ENCODE results near the gene CAMK4.

CAMK4 gene

DNA sequence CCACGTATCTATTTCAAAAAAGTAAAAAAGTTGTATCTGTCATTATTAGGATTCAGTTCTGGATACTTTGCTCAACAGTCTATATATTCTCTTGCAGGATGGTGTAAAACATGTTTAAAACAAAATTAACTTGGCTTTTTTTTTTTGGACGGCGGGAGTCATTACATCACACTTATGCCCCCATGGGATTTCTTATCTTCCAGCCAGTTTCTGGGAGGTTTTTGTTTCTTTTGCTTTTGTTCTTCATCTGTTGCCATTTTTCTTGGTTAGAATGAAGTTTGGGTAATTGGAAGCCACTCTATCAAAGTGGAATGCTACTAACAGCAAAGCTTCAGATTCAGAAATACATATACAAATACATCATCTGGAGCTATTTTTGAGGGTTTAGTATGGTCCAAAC, 289.9 kb downstream of the CAMK4 start:
- no peaks in the 10 kb centered on the region for H3K9me3 ChIP-seq (ENCODE audit: insufficient read depth, low read depth, low read length)
- H3K9ac ChIP-seq (ENCODE audit: low read depth, low read length, poor library complexity, severe bottlenecking) = peak overlapping the region; percentile 52
- H3K4me3 ChIP-seq (ENCODE audit: low read length, poor library complexity, severe bottlenecking) = no peak overlapping the region
- peaks cover 32% of the 10 kb centered on the region for H3K79me2 ChIP-seq (ENCODE audit: insufficient read depth, low read length)
- no peaks in the 10 kb centered on the region for H3K9me2 ChIP-seq (replicated peaks; ENCODE audit: low read depth, low read length)
- H3K27me3 ChIP-seq (ENCODE audit: insufficient read depth, low read length, poor library complexity, severe bottlenecking) = no peaks in the 10 kb centered on the region
- H3K4me1 ChIP-seq (ENCODE audit: insufficient read depth, low read length, poor library complexity, severe bottlenecking) = peaks cover 32% of the 10 kb centered on the region
- TF ChIP-seq, protein P1, sequence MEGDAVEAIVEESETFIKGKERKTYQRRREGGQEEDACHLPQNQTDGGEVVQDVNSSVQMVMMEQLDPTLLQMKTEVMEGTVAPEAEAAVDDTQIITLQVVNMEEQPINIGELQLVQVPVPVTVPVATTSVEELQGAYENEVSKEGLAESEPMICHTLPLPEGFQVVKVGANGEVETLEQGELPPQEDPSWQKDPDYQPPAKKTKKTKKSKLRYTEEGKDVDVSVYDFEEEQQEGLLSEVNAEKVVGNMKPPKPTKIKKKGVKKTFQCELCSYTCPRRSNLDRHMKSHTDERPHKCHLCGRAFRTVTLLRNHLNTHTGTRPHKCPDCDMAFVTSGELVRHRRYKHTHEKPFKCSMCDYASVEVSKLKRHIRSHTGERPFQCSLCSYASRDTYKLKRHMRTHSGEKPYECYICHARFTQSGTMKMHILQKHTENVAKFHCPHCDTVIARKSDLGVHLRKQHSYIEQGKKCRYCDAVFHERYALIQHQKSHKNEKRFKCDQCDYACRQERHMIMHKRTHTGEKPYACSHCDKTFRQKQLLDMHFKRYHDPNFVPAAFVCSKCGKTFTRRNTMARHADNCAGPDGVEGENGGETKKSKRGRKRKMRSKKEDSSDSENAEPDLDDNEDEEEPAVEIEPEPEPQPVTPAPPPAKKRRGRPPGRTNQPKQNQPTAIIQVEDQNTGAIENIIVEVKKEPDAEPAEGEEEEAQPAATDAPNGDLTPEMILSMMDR (conservative IDR thresholded peaks at IDR 0.05; ENCODE audit: low read length) = no peak
- no peak for TF ChIP-seq EZH2phosphoT487 (IDR thresholded peaks at IDR 0.05; ENCODE audit: borderline replicate concordance)
- peak overlapping the region; percentile 92 for H3K4me2 ChIP-seq (ENCODE audit: low read depth, low read length, poor library complexity, severe bottlenecking)
- no peaks in the 10 kb centered on the region for H3F3A ChIP-seq (ENCODE audit: low read depth)
- no peak overlapping the region for H2AFZ ChIP-seq (ENCODE audit: low read length)
- H3K36me3 ChIP-seq (ENCODE audit: insufficient read depth, low read length) = no peaks in the 10 kb centered on the region
- peaks cover 22% of the 10 kb centered on the region for H4K20me1 ChIP-seq (ENCODE audit: insufficient read depth, low read length, poor library complexity, severe bottlenecking)

DNA sequence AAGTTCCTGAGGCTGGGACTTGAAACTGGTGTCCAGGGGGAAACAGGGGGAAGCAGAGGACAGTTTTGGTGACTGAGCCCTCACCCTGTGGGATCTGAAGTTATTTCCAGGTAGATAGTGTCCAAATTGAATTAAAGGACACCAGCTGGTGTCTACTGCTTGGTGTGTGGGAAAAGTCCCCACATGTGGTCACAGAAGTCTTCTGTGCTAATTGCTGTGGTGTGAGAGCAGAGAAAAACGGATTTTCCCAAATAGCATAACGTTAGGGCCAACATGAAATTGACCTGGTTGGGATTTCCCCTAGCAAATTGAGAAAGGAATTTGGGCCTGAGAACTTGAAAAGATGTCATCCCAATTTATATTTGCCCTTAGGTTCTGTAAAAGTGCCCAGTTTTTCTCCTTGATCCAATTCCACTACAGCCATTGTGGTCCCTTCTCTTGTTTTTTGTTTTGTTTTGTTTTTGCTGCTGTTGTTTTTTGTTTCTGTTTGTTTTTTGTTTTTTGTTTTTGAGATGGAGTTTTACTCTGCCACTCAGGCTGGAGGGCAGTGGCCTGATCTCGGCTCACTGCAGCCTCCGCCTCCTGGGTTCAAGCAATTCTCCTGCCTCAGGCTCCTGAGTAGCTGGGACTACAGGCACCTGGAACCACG, 293.8 kb downstream of the CAMK4 start:
- Histone ChIP-seq H3K4me1 (ENCODE audit: insufficient read depth, low read length, poor library complexity, severe bottlenecking) (peaks cover 10% of the 10 kb centered on the region), H3K4me2 (ENCODE audit: low read depth, low read length, poor library complexity, severe bottlenecking) (no peak overlapping the region), H3K27me3 (ENCODE audit: insufficient read depth, low read length, poor library complexity, severe bottlenecking) (no peaks in the 10 kb centered on the region), H3K4me3 (ENCODE audit: low read length, poor library complexity, severe bottlenecking) (no peak overlapping the region), H4K20me1 (ENCODE audit: insufficient read depth, low read length, poor library complexity, severe bottlenecking) (no peaks in the 10 kb centered on the region), H3K36me3 (ENCODE audit: insufficient read depth, low read length) (no peaks in the 10 kb centered on the region), H2AFZ (ENCODE audit: low read length) (no peak overlapping the region), H3K9me2 (replicated peaks; ENCODE audit: low read depth, low read length) (no peaks in the 10 kb centered on the region), H3F3A (ENCODE audit: low read depth) (no peaks in the 10 kb centered on the region), H3K9ac (ENCODE audit: low read depth, low read length, poor library complexity, severe bottlenecking) (no peak overlapping the region), H3K79me2 (ENCODE audit: insufficient read depth, low read length) (no peaks in the 10 kb centered on the region), H3K9me3 (ENCODE audit: insufficient read depth, low read depth, low read length) (no peaks in the 10 kb centered on the region)
- TF ChIP-seq, protein P1 (conservative IDR thresholded peaks at IDR 0.05; ENCODE audit: low read length) = no peak
- TF ChIP-seq EZH2phosphoT487 (IDR thresholded peaks at IDR 0.05; ENCODE audit: borderline replicate concordance) = no peak

DNA sequence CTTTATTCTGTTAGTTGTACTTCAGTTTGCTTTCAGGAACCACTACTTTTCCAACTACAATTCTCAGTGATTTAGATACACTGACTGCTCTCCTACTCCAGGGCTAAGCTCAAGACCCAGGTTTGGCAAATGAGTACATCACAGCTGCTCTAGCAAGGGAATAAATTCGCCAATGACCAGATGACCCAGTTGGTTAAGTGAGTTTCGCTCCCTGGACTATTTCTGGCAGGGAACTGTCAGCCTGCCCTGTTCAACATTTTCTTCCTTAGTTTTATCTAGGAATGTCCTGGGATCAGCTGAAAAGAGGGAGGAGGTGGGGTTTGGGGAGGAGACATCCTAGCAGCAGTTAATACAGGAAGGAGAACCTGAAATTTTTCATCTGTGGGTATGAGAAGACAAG, 294.6 kb downstream of the CAMK4 start:
- Histone ChIP-seq H4K20me1 (ENCODE audit: insufficient read depth, low read length, poor library complexity, severe bottlenecking) (no peaks in the 10 kb centered on the region), H3K36me3 (ENCODE audit: insufficient read depth, low read length) (no peaks in the 10 kb centered on the region), H3K9me3 (ENCODE audit: insufficient read depth, low read depth, low read length) (no peaks in the 10 kb centered on the region), H2AFZ (ENCODE audit: low read length) (no peak overlapping the region), H3K79me2 (ENCODE audit: insufficient read depth, low read length) (no peaks in the 10 kb centered on the region), H3F3A (ENCODE audit: low read depth) (no peaks in the 10 kb centered on the region), H3K4me3 (ENCODE audit: low read length, poor library complexity, severe bottlenecking) (no peak overlapping the region), H3K9me2 (replicated peaks; ENCODE audit: low read depth, low read length) (no peaks in the 10 kb centered on the region), H3K4me1 (ENCODE audit: insufficient read depth, low read length, poor library complexity, severe bottlenecking) (peaks cover 5% of the 10 kb centered on the region), H3K9ac (ENCODE audit: low read depth, low read length, poor library complexity, severe bottlenecking) (no peak overlapping the region), H3K4me2 (ENCODE audit: low read depth, low read length, poor library complexity, severe bottlenecking) (no peak overlapping the region), H3K27me3 (ENCODE audit: insufficient read depth, low read length, poor library complexity, severe bottlenecking) (no peaks in the 10 kb centered on the region)
- no peak for TF ChIP-seq EZH2phosphoT487 (IDR thresholded peaks at IDR 0.05; ENCODE audit: borderline replicate concordance)
- TF ChIP-seq, protein P1 (conservative IDR thresholded peaks at IDR 0.05; ENCODE audit: low read length) = no peak
